WERI-Rb-1 (cell line): ENCODE measurements around the gene KANSL3.

Source experiments
- DNase-seq: peaks from one replicate; pipeline ENCODE4 v3.0.0-alpha.2; 2020
- H3K27ac ChIP-seq: fragments of 250-450 bp; sonication (Bioruptor Pico); 2 replicates; pipeline ENCODE4 v1.5.1; 2020; ENCODE audit warnings: mild to moderate bottlenecking, moderate library complexity
- H3K27me3 ChIP-seq: fragments of 250-450 bp; sonication (Bioruptor Pico); 2 replicates; pipeline ENCODE4 v1.5.1; 2021; ENCODE audit warnings: mild to moderate bottlenecking, low read depth, moderate library complexity; ENCODE audit not compliant: insufficient read depth, severe bottlenecking
- H3K36me3 ChIP-seq: fragments of 250-450 bp; sonication (Bioruptor Pico); 2 replicates; pipeline ENCODE4 v1.5.1; 2020; ENCODE audit warnings: mild to moderate bottlenecking, moderate library complexity
- H3K4me3 ChIP-seq: 2 replicates; pipeline ENCODE4 v1.5.1; 2011; ENCODE audit warnings: low read depth, mild to moderate bottlenecking, control low read depth, low read length
- H3K9me3 ChIP-seq: fragments of 250-450 bp; sonication (Bioruptor Pico); 2 replicates; pipeline ENCODE4 v1.5.1; 2021; ENCODE audit warnings: mild to moderate bottlenecking, moderate library complexity; ENCODE audit not compliant: severe bottlenecking
- TF ChIP-seq, protein P1 (sequence below): IDR thresholded peaks from 2 replicates; pipeline ENCODE4 v1.5.1; 2011; ENCODE audit warnings: low read depth, mild to moderate bottlenecking, control low read depth, inconsistent platforms, low read length

Gene KANSL3

DNA sequence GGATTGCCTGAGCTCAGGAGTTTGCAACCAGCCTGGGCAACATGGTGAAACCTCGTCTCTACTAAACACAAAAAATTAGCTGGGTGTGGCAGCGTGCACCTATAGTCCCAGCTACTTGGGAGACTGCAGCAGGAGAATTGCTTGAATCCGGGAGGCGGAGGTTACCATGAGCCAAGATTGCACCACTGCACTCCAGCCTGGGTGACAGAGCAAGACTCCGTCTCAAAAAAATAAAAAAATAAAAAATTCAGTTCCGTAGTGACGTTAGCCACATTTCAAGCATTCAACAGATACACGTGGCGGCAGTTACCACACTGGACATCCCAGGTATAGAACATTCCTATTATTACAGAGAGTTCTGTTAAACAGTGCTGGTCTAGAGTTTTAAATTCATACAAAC is 4.5 kb downstream of the KANSL3 start:
- Histone ChIP-seq H3K27me3 (no peaks in the 10 kb centered on the region), H3K9me3 (peaks cover 3% of the 10 kb centered on the region), H3K4me3 (no peak overlapping the region), H3K27ac (no peak overlapping the region), H3K36me3 (peaks cover 72% of the 10 kb centered on the region)
- DNase-seq, result no peak
- TF ChIP-seq, protein P1, sequence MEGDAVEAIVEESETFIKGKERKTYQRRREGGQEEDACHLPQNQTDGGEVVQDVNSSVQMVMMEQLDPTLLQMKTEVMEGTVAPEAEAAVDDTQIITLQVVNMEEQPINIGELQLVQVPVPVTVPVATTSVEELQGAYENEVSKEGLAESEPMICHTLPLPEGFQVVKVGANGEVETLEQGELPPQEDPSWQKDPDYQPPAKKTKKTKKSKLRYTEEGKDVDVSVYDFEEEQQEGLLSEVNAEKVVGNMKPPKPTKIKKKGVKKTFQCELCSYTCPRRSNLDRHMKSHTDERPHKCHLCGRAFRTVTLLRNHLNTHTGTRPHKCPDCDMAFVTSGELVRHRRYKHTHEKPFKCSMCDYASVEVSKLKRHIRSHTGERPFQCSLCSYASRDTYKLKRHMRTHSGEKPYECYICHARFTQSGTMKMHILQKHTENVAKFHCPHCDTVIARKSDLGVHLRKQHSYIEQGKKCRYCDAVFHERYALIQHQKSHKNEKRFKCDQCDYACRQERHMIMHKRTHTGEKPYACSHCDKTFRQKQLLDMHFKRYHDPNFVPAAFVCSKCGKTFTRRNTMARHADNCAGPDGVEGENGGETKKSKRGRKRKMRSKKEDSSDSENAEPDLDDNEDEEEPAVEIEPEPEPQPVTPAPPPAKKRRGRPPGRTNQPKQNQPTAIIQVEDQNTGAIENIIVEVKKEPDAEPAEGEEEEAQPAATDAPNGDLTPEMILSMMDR, result no peak

GRCh38 chr2:96631804-96632435 is 6.2 kb downstream of the KANSL3 start:
- Histone ChIP-seq H3K27me3 (no peaks in the 10 kb centered on the region), H3K36me3 (peaks cover 83% of the 10 kb centered on the region), H3K4me3 (no peak overlapping the region), H3K9me3 (no peaks in the 10 kb centered on the region), H3K27ac (no peak overlapping the region)
- TF ChIP-seq, protein P1, result no peak
- DNase-seq, result no peak

GRCh38 chr2:96626553-96626942 is 11.6 kb downstream of the KANSL3 start:
- DNase-seq, result no peak
- peaks cover 62% of the 10 kb centered on the region for H3K36me3 ChIP-seq

DNA sequence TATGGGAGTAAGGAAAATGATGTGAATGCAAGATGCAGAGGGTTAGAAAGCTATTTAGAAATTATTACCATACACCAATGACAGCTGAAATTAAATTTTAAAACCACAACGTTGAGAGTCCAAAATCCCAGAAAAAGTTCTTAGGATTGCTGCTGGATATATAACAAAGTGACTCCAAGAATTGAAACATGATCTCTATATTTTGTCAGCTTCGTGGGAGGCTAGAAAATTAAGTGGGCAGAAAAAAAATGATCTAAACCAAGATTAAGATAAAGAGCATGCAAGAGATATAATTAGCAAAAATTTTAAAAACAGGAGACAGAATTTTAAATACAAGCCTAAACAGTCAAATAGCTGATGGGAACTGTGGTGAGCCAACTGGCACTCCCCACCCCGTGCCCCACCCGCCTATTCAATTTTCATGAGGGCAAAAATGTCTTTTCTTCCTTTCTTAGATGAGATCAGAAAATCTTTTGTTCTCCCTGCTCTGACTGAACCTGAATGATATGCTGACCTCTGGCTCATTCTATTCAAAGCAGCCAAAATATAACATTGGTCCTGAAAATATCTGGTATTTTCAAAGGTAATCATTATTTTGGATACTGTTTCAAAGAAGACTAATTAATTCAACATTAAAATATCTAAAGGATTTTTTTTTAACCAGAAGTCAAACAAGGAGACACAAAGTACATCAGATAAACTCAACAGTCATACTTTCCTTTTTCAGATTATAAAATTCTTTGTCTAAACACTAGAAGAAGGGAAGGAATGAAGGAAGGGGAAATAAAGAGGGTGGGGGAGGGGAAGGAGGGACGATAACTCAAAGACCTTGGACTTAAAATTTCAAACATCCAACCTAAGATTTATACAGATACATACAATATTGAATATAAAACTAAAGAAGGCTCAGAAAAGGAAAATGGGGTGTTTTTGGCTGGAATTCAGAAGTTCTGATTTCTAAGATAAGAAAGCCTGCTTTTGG is 12.2 kb downstream of the KANSL3 start:
- no peak for DNase-seq
- Histone ChIP-seq H3K9me3 (no peaks in the 10 kb centered on the region), H3K27ac (no peak overlapping the region), H3K4me3 (no peak overlapping the region), H3K27me3 (no peaks in the 10 kb centered on the region), H3K36me3 (peaks cover 55% of the 10 kb centered on the region)
- TF ChIP-seq, protein P1, result no peak

More at GRCh38 chr2:96626553-96626942, 11.6 kb downstream of the KANSL3 start:
- TF ChIP-seq, protein P1, result no peak
- Histone ChIP-seq H3K9me3 (no peaks in the 10 kb centered on the region), H3K4me3 (no peak overlapping the region), H3K27me3 (no peaks in the 10 kb centered on the region), H3K27ac (no peak overlapping the region)

GRCh38 chr2:96623116-96623515 is 15.0 kb downstream of the KANSL3 start:
- TF ChIP-seq, protein P1, result no peak
- Histone ChIP-seq H3K27me3 (no peaks in the 10 kb centered on the region), H3K27ac (no peak overlapping the region), H3K36me3 (peaks cover 53% of the 10 kb centered on the region), H3K9me3 (no peaks in the 10 kb centered on the region), H3K4me3 (no peak overlapping the region)
- no peak for DNase-seq
